Osteoblast (primary cell): ENCODE data around the gene ATXN10. TPM values are rescaled to one million over a fixed set of nuclear protein-coding genes. Genes with fewer than 3 reads are reported as not detected.
"Not testable (repeated sequence)": the region's sequence is repeated elsewhere in the genome, so short reads cannot be mapped to it uniquely, and the experiment has no call there.

ENCODE experiments used
- DNase-seq: peaks from one replicate; pipeline ENCODE4 v3.0.0; 2011; ENCODE audit warnings: low spot score, mixed read lengths; ENCODE audit not compliant: insufficient read length; ENCODE audit errors: missing footprints
- H2AFZ ChIP-seq: 2 replicates; pipeline ENCODE4 v1.6.0; 2011; ENCODE audit warnings: mild to moderate bottlenecking, low read length
- H3K27ac ChIP-seq: 2 replicates; pipeline ENCODE4 v1.5.1; 2011; ENCODE audit warnings: mild to moderate bottlenecking, low read depth, low read length, moderate library complexity
- H3K27me3 ChIP-seq: 2 replicates; pipeline ENCODE4 v1.6.0; 2012; ENCODE audit warnings: mild to moderate bottlenecking, control low read depth, inconsistent platforms, low read length, moderate library complexity; ENCODE audit not compliant: insufficient read depth
- H3K36me3 ChIP-seq: 2 replicates; pipeline ENCODE4 v1.5.1; 2011; ENCODE audit warnings: mild to moderate bottlenecking, low read length, control low read depth, moderate library complexity; ENCODE audit not compliant: insufficient read depth
- H3K4me1 ChIP-seq: 2 replicates; pipeline ENCODE4 v1.5.1; 2011; ENCODE audit warnings: mild to moderate bottlenecking, low read length, control low read depth, moderate library complexity; ENCODE audit not compliant: insufficient read depth
- H3K4me2 ChIP-seq: 2 replicates; pipeline ENCODE4 v1.6.0; 2011; ENCODE audit warnings: mild to moderate bottlenecking, low read length; ENCODE audit not compliant: insufficient read depth
- H3K4me3 ChIP-seq: fragments of 200-600 bp; sonication (generic); 3 replicates; pipeline ENCODE4 v1.5.1; 2012; ENCODE audit warnings: mild to moderate bottlenecking, low read length, inconsistent platforms; ENCODE audit not compliant: insufficient read depth
- H3K79me2 ChIP-seq: 2 replicates; pipeline ENCODE4 v1.6.0; 2012; ENCODE audit warnings: mild to moderate bottlenecking, low read length, control low read depth, inconsistent platforms; ENCODE audit not compliant: insufficient read depth
- H3K9me3 ChIP-seq: 2 replicates; pipeline ENCODE4 v1.5.1; 2011; ENCODE audit warnings: low read depth, low read length, control low read depth
- H4K20me1 ChIP-seq: 2 replicates; pipeline ENCODE4 v1.6.0; 2012; ENCODE audit warnings: mild to moderate bottlenecking, low read length, control low read depth; ENCODE audit not compliant: insufficient read depth
- CTCF ChIP-seq: IDR thresholded peaks from 2 replicates; pipeline ENCODE4 v1.5.1; 2011; ENCODE audit warnings: mild to moderate bottlenecking, low read depth, low read length, moderate library complexity; ENCODE audit errors: extremely low read depth
- total RNA-seq: library from RNA; depleted of rRNA; stranded (reverse); fragments of >200 nt; gene quantifications from 2 replicates; pipeline ENCODE4 v1.2.3, GENCODE V29; 2012

The ATXN10 gene
- total RNA-seq, 1 donor = 138 TPM

DNA sequence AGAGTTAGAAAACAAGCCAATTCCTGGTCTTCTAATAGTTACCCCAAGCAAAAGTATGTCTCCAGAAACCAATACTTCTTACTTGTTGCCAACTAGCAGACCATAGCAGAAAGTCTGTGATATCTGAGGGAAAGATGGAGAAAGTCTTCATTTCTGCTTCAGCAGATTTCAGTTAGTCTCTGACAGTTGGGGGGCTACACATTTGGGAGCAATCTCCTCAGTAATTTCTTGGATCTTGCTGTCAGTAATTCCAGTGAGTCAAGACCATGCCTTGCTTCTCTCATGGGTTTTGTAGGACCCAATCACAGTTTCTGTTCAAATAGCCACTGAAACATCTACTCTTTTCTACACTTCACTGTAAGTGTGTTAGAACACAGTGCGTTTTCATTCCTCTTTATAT lies 118.8 kb downstream of the ATXN10 start:
- H3K79me2 ChIP-seq = peaks cover 60% of the 10 kb centered on the region
- H3K27me3 ChIP-seq = no peaks in the 10 kb centered on the region
- TF ChIP-seq CTCF = no peak
- H3K36me3 ChIP-seq = peaks cover 17% of the 10 kb centered on the region
- peaks cover 36% of the 10 kb centered on the region for H4K20me1 ChIP-seq
- H3K4me1 ChIP-seq = peaks cover 14% of the 10 kb centered on the region
- H3K4me3 ChIP-seq = no peak overlapping the region
- H2AFZ ChIP-seq = no peak overlapping the region
- no peak for DNase-seq
- no peak overlapping the region for H3K27ac ChIP-seq
- no peaks in the 10 kb centered on the region for H3K9me3 ChIP-seq
- H3K4me2 ChIP-seq = no peak overlapping the region

- H4K20me1 ChIP-seq = peaks cover 16% of the 10 kb centered on the region
- H3K4me2 ChIP-seq = no peak overlapping the region
- no peaks in the 10 kb centered on the region for H3K4me1 ChIP-seq
- peaks cover 35% of the 10 kb centered on the region for H3K79me2 ChIP-seq
- no peak overlapping the region for H2AFZ ChIP-seq
- no peak overlapping the region for H3K4me3 ChIP-seq
- no peaks in the 10 kb centered on the region for H3K27me3 ChIP-seq
- TF ChIP-seq CTCF = no peak
- no peak overlapping the region for H3K27ac ChIP-seq
- DNase-seq = no peak
- peaks cover 37% of the 10 kb centered on the region for H3K36me3 ChIP-seq
- H3K9me3 ChIP-seq = peaks cover 7% of the 10 kb centered on the region
These were observed 121.5 kb downstream of the ATXN10 start for GRCh38 chr22:45793161-45793560.

- H2AFZ ChIP-seq = no peak overlapping the region
- H3K4me3 ChIP-seq = no peak overlapping the region
- TF ChIP-seq CTCF = no peak
- H3K9me3 ChIP-seq = peaks cover 7% of the 10 kb centered on the region
- H4K20me1 ChIP-seq = peaks cover 9% of the 10 kb centered on the region
- peaks cover 37% of the 10 kb centered on the region for H3K36me3 ChIP-seq
- DNase-seq = no peak
- H3K27me3 ChIP-seq = no peaks in the 10 kb centered on the region
- H3K4me1 ChIP-seq = no peaks in the 10 kb centered on the region
- no peak overlapping the region for H3K4me2 ChIP-seq
- peaks cover 28% of the 10 kb centered on the region for H3K79me2 ChIP-seq
- no peak overlapping the region for H3K27ac ChIP-seq
These were observed 122.3 kb downstream of the ATXN10 start for GRCh38 chr22:45793892-45794291.

- DNase-seq, H3K4me2 ChIP-seq, H3K4me3 ChIP-seq, H3K27ac ChIP-seq, H3K27me3 ChIP-seq, H2AFZ ChIP-seq, H3K4me1 ChIP-seq, H3K9me3 ChIP-seq, H4K20me1 ChIP-seq: not testable (repeated sequence)
- Histone ChIP-seq H3K36me3 (peaks cover 37% of the 10 kb centered on the region), H3K79me2 (peaks cover 19% of the 10 kb centered on the region)
These were observed 124.4 kb downstream of the ATXN10 start for GRCh38 chr22:45796009-45796408.
